Chondrocyte (in vitro differentiated cells): Measurements from ENCODE around the gene PPP2R2C. TPM values are rescaled to one million over a fixed set of nuclear protein-coding genes. Genes with fewer than 3 reads are reported as not detected.

ENCODE experiments used
- DNase-seq: peaks from one replicate; pipeline ENCODE4 v3.0.0; 2021; ENCODE audit warnings: mixed read lengths, low spot score
- H3K27ac Mint-ChIP-seq: one replicate; pipeline ENCODE4 v1.8.0; 2021; ENCODE audit warnings: mild to moderate bottlenecking, moderate library complexity, mixed read lengths; ENCODE audit not compliant: unreplicated experiment
- H3K27me3 Mint-ChIP-seq: 2 replicates; pipeline ENCODE4 v1.8.0; 2021; ENCODE audit warnings: low read depth, mixed read lengths
- H3K36me3 Mint-ChIP-seq: 2 replicates; pipeline ENCODE4 v1.8.0; 2021; ENCODE audit warnings: low read depth, mixed read lengths
- H3K4me1 Mint-ChIP-seq: 2 replicates; pipeline ENCODE4 v1.8.0; 2021; ENCODE audit warnings: low read depth, mild to moderate bottlenecking, mixed read lengths
- H3K4me3 Mint-ChIP-seq: one replicate; pipeline ENCODE4 v1.8.0; 2021; ENCODE audit warnings: mild to moderate bottlenecking, moderate library complexity, mixed read lengths; ENCODE audit not compliant: unreplicated experiment
- H3K9me3 Mint-ChIP-seq: 2 replicates; pipeline ENCODE4 v1.8.0; 2021; ENCODE audit warnings: low read depth, mixed read lengths
- CTCF ChIP-seq: fragments of 200-600 bp; sonication (generic); IDR thresholded peaks from 2 replicates; pipeline ENCODE4 v1.5.0; 2021; ENCODE audit warnings: antibody characterized with exemption, mild to moderate bottlenecking, moderate library complexity
- total RNA-seq: library from RNA; stranded (reverse); gene quantifications from 3 replicates; pipeline ENCODE4 v1.2.1, GENCODE V29; 2021

The PPP2R2C gene
- total RNA-seq, 1 donor from 2014 or later = 0.10 TPM

GRCh38 chr4:6365545-6366086, 106.8 kb downstream of the PPP2R2C start:
- Mint-ChIP-seq H3K27ac (no peak overlapping the region), H3K27me3 (peaks cover 63% of the 10 kb centered on the region), H3K4me1 (no peaks in the 10 kb centered on the region), H3K36me3 (no peaks in the 10 kb centered on the region), H3K9me3 (peaks cover 3% of the 10 kb centered on the region), H3K4me3 (no peak overlapping the region)
- DNase-seq = peak; percentile 49
- no peak for TF ChIP-seq CTCF

- H3K4me3 Mint-ChIP-seq = no peak overlapping the region
- no peaks in the 10 kb centered on the region for H3K36me3 Mint-ChIP-seq
- TF ChIP-seq CTCF = no peak
- H3K27ac Mint-ChIP-seq = no peak overlapping the region
- DNase-seq = peak; percentile 47
- no peaks in the 10 kb centered on the region for H3K4me1 Mint-ChIP-seq
- H3K9me3 Mint-ChIP-seq = peaks cover 3% of the 10 kb centered on the region
- peaks cover 64% of the 10 kb centered on the region for H3K27me3 Mint-ChIP-seq
These were observed 107.8 kb downstream of the PPP2R2C start for GRCh38 chr4:6364581-6364980.

- Mint-ChIP-seq H3K4me3 (no peak overlapping the region), H3K27me3 (peaks cover 62% of the 10 kb centered on the region), H3K4me1 (no peaks in the 10 kb centered on the region), H3K36me3 (no peaks in the 10 kb centered on the region), H3K9me3 (peaks cover 3% of the 10 kb centered on the region), H3K27ac (no peak overlapping the region)
- no peak for TF ChIP-seq CTCF
- peak; percentile 55 for DNase-seq
These were observed 108.3 kb downstream of the PPP2R2C start for GRCh38 chr4:6364146-6364545.

GRCh38 chr4:6362896-6363295, 109.5 kb downstream of the PPP2R2C start:
- Mint-ChIP-seq H3K4me3 (no peak overlapping the region), H3K27ac (no peak overlapping the region), H3K9me3 (peaks cover 3% of the 10 kb centered on the region), H3K4me1 (no peaks in the 10 kb centered on the region), H3K27me3 (peaks cover 56% of the 10 kb centered on the region), H3K36me3 (no peaks in the 10 kb centered on the region)
- peak; percentile 43 for DNase-seq
- TF ChIP-seq CTCF = no peak

- no peaks in the 10 kb centered on the region for H3K36me3 Mint-ChIP-seq
- peak; percentile 42 for DNase-seq
- no peak for TF ChIP-seq CTCF
- H3K27ac Mint-ChIP-seq = no peak overlapping the region
- H3K9me3 Mint-ChIP-seq = peaks cover 3% of the 10 kb centered on the region
- H3K4me3 Mint-ChIP-seq = no peak overlapping the region
- no peaks in the 10 kb centered on the region for H3K4me1 Mint-ChIP-seq
- H3K27me3 Mint-ChIP-seq = peaks cover 53% of the 10 kb centered on the region
These were observed 110.0 kb downstream of the PPP2R2C start for GRCh38 chr4:6362243-6362885.
